HepG2 (cell line): Measurements from ENCODE around the gene MRI1. TPM values are rescaled to one million over a fixed set of nuclear protein-coding genes. Genes with fewer than 3 reads are reported as not detected.

Experiments used
- AGO1 ChIP-seq: fragments of 200-400 bp; formaldehyde crosslinking; IDR thresholded peaks from 2 replicates; pipeline ENCODE4 v1.6.1; 2017; ENCODE audit warnings: mild to moderate bottlenecking, low read depth, low read length, moderate library complexity; ENCODE audit not compliant: poor library complexity, severe bottlenecking
- ARID5B ChIP-seq: IDR thresholded peaks from 2 replicates; pipeline ENCODE4 v1.4.0; 2020; ENCODE audit warnings: mild to moderate bottlenecking, missing genetic modification reagents
- ATAD3A ChIP-seq: sonication (generic); formaldehyde crosslinking; IDR thresholded peaks from 2 replicates; pipeline ENCODE4 v1.4.0; 2020; ENCODE audit warnings: missing genetic modification reagents
- BATF2 ChIP-seq: sonication (generic); formaldehyde crosslinking; IDR thresholded peaks from 2 replicates; pipeline ENCODE4 v1.8.0; 2022; ENCODE audit warnings: mild to moderate bottlenecking, missing genetic modification reagents, moderate library complexity
- CREM ChIP-seq, 2 experiments: sonication (generic) in 1 of 2; formaldehyde crosslinking in 1 of 2; IDR thresholded peaks; 2 replicates each; pipeline versions ENCODE4 v1.4.0 to v1.6.1; 2016 to 2020; ENCODE audit warnings: antibody characterized with exemption in 1 of 2, mild to moderate bottlenecking in 1 of 2, missing genetic modification reagents in 1 of 2
- CSRNP1 ChIP-seq: sonication (generic); formaldehyde crosslinking; IDR thresholded peaks from 2 replicates; pipeline ENCODE4 v1.8.1; 2023; ENCODE audit warnings: mild to moderate bottlenecking, missing genetic modification reagents
- JUN ChIP-seq: sonication (generic); formaldehyde crosslinking; IDR thresholded peaks from 2 replicates; pipeline ENCODE4 v1.4.0; 2020; ENCODE audit warnings: mild to moderate bottlenecking, missing genetic modification reagents
- MAZ ChIP-seq, 2 experiments: sonication (generic) in 1 of 2; formaldehyde crosslinking in 1 of 2; IDR thresholded peaks; 2 replicates each; pipeline versions ENCODE4 v1.5.0 to v1.6.1; 2012 to 2020; ENCODE audit warnings: low read depth in 2 of 2, mild to moderate bottlenecking in 2 of 2, borderline replicate concordance in 1 of 2, improper control_type of control experiment in 1 of 2, low read length in 1 of 2, missing genetic modification reagents in 1 of 2, moderate library complexity in 1 of 2
- POGZ ChIP-seq: sonication (generic); formaldehyde crosslinking; IDR thresholded peaks from 2 replicates; pipeline ENCODE4 v1.4.0; 2020; ENCODE audit warnings: mild to moderate bottlenecking, missing genetic modification reagents
- SKIL ChIP-seq: sonication (generic); formaldehyde crosslinking; IDR thresholded peaks from 2 replicates; pipeline ENCODE4 v1.8.0; 2022; ENCODE audit warnings: missing genetic modification reagents, mild to moderate bottlenecking, moderate library complexity, borderline replicate concordance
- SRY ChIP-seq: sonication (generic); formaldehyde crosslinking; IDR thresholded peaks from 2 replicates; pipeline ENCODE4 v1.8.0; 2022; ENCODE audit warnings: mild to moderate bottlenecking, missing genetic modification reagents
- TEF ChIP-seq: sonication (generic); formaldehyde crosslinking; IDR thresholded peaks from 2 replicates; pipeline ENCODE4 v1.5.0; 2020; ENCODE audit warnings: missing genetic modification reagents
- ZNF576 ChIP-seq: sonication (generic); formaldehyde crosslinking; IDR thresholded peaks from 2 replicates; pipeline ENCODE4 v1.4.0; 2020; ENCODE audit warnings: mild to moderate bottlenecking, missing genetic modification reagents
- ZNF747 ChIP-seq: sonication (generic); formaldehyde crosslinking; IDR thresholded peaks from 2 replicates; pipeline ENCODE4 v1.8.1; 2023; ENCODE audit warnings: missing genetic modification reagents, mild to moderate bottlenecking, borderline replicate concordance
- ZNF749 ChIP-seq: sonication (generic); formaldehyde crosslinking; IDR thresholded peaks from 2 replicates; pipeline ENCODE4 v1.8.0; 2022; ENCODE audit warnings: mild to moderate bottlenecking, missing genetic modification reagents, moderate library complexity, borderline replicate concordance
- ZNF781 ChIP-seq: sonication (generic); formaldehyde crosslinking; IDR thresholded peaks from 2 replicates; pipeline ENCODE4 v1.5.1; 2020; ENCODE audit warnings: borderline replicate concordance, mild to moderate bottlenecking, missing genetic modification reagents; ENCODE audit errors: not compliant biosample characterization
- ZNF883 ChIP-seq: sonication (generic); formaldehyde crosslinking; IDR thresholded peaks from 2 replicates; pipeline ENCODE4 v1.5.1; 2020; ENCODE audit warnings: mild to moderate bottlenecking, missing genetic modification reagents; ENCODE audit errors: not compliant biosample characterization
- polyA plus RNA-seq, 8 experiments: library from polyadenylated mRNA; depleted of rRNA in 3 of 8; stranded (reverse) in 7 of 8; unstranded in 1 of 8; fragments of >200 nt; fragmentation: Illumina TruSeq in 4 of 8; extraction: Trizol in 4 of 8; gene quantifications; 2 replicates each; pipeline versions ENCODE4 v1.2.1 to v1.2.3, GENCODE V29; 2011 to 2016; ENCODE audit warnings: low read depth in 4 of 8, missing spikeins in 1 of 8, mixed read lengths in 1 of 8; ENCODE audit not compliant: insufficient read depth in 1 of 8
- total RNA-seq, 5 experiments: library from RNA; depleted of rRNA; stranded (reverse); fragments of >200 nt; fragmentation: Illumina TruSeq; extraction: Trizol; gene quantifications; 2 replicates each; pipeline ENCODE4 v1.2.3, GENCODE V29; 2016; ENCODE audit warnings: low read depth in 1 of 5

Gene MRI1
- total and polyA plus RNA-seq, 2 of the 13 experiments (the other 11 are each of a cell fraction or from before 2014, with no cell fraction given), result 20.1 to 20.6 TPM

GRCh38 chr19:13764101-13764807 lies at the start of gene MRI1 (continued):
- TF ChIP-seq SKIL (CRISPR knock-in tag), result no peak
- TF ChIP-seq CREM (IDR thresholded peaks at IDR 0.05), result no peak
- no peak for TF ChIP-seq CREM (CRISPR knock-in tag; IDR thresholded peaks at IDR 0.05)
- TF ChIP-seq POGZ (CRISPR knock-in tag), result no peak
- peak; percentile 60 for TF ChIP-seq ZNF883 (CRISPR knock-in tag)
- 0 out of 2 replicates have a peak, but pooled peaks have one; percentile 31 for TF ChIP-seq CSRNP1 (CRISPR knock-in tag)
- TF ChIP-seq ZNF576 (CRISPR knock-in tag), result no peak
- TF ChIP-seq AGO1, result peak; percentile 85
- no peak for TF ChIP-seq TEF (CRISPR knock-in tag)
- peak; percentile 47; the same call in 1 of the 2 replicates for TF ChIP-seq ZNF747 (CRISPR knock-in tag)
- TF ChIP-seq SRY (CRISPR knock-in tag), result no peak
- TF ChIP-seq ATAD3A (CRISPR knock-in tag), result no peak
- TF ChIP-seq ARID5B (CRISPR knock-in tag), result no peak
- no peak for TF ChIP-seq ZNF781 (CRISPR knock-in tag)
- no peak for TF ChIP-seq MAZ (IDR thresholded peaks at IDR 0.05; ENCODE audit: borderline replicate concordance, low read depth, low read length)
- TF ChIP-seq MAZ (CRISPR knock-in tag; IDR thresholded peaks at IDR 0.05; ENCODE audit: low read depth), result peak; percentile 32; the same call in 1 of the 2 replicates
- no peak for TF ChIP-seq JUN
- TF ChIP-seq ZNF749 (CRISPR knock-in tag), result no peak
- TF ChIP-seq BATF2, result no peak
